Cardiac muscle cell (in vitro differentiated cells and primary cell): Measurements from ENCODE around the gene COL4A2. TPM values are rescaled to one million over a fixed set of nuclear protein-coding genes. Genes with fewer than 3 reads are reported as not detected.
A peak's percentile ranks its signal among the peaks of the same experiment; 100 is the strongest.

Source experiments
- DNase-seq, 2 donors: peaks; one replicate each; pipeline versions ENCODE4 v3.0.0 to v3.0.0-alpha.2; 2010 to 2017; ENCODE audit warnings: low read depth in 1 of 2, low spot score in 1 of 2
- H3K27ac ChIP-seq: fragments of 200-600 bp; sonication (generic); 2 replicates; pipeline ENCODE4 v1.5.1; 2016
- H3K27me3 ChIP-seq: fragments of 200-600 bp; sonication (generic); 2 replicates; pipeline ENCODE4 v1.6.0; 2016; ENCODE audit warnings: control low read depth
- H3K36me3 ChIP-seq: fragments of 200-600 bp; sonication (generic); 2 replicates; pipeline ENCODE4 v1.5.1; 2016; ENCODE audit warnings: control low read depth
- H3K4me1 ChIP-seq: fragments of 200-600 bp; sonication (generic); 2 replicates; pipeline ENCODE4 v1.8.1; 2017; ENCODE audit warnings: low read depth, mild to moderate bottlenecking, mixed run types
- H3K4me3 ChIP-seq: fragments of 200-600 bp; sonication (generic); 2 replicates; pipeline ENCODE4 v1.5.1; 2016; ENCODE audit warnings: mild to moderate bottlenecking
- H3K9me3 ChIP-seq: fragments of 200-600 bp; sonication (generic); 2 replicates; pipeline ENCODE4 v1.5.1; 2017; ENCODE audit warnings: low read depth, mild to moderate bottlenecking, control low read depth
- polyA plus RNA-seq: library from polyadenylated mRNA; unstranded; fragments of >200 nt; fragmentation: Nextera tagmentation; extraction: Ambion mirVana; gene quantifications from 2 replicates; pipeline ENCODE4 v1.2.1, GENCODE V29; 2016
- total RNA-seq: library from RNA; depleted of rRNA; stranded (reverse); fragments of >200 nt; gene quantifications from 2 replicates; pipeline ENCODE4 v1.2.3, GENCODE V29; 2016
- TF ChIP-seq, protein P1 (sequence below): IDR thresholded peaks from 2 replicates; pipeline ENCODE4 v1.5.1; 2012; ENCODE audit warnings: low read depth, mild to moderate bottlenecking, low read length

The COL4A2 gene
- total and polyA plus RNA-seq, 2 experiments from 2014 or later: 184 to 516 TPM

DNA sequence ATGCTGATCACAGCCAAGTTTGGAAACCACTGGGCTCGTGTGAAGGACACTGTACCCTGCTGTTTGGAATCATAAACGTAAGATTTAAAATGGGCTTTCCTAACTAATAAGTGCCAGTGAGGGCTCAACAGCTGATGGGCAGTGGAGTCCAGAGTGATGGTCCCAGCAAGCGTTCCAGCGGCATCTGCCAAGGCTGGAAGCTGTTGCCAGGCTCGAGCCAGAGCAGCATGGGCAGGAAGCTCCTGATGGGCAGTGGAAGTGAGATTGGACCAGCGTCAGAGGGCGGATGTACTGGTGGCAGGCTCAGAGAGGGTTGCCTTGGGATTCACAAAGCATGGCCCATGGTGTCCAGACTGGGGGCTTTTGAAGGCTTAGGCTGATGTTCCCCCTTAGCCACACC, 30.2 kb downstream of the COL4A2 start:
- Histone ChIP-seq H3K4me1 (peaks cover 30% of the 10 kb centered on the region), H3K4me3 (no peak overlapping the region), H3K36me3 (no peaks in the 10 kb centered on the region), H3K27ac (peak overlapping the region; percentile 82), H3K27me3 (no peaks in the 10 kb centered on the region), H3K9me3 (no peaks in the 10 kb centered on the region)
- DNase-seq: no peak
- TF ChIP-seq, protein P1, sequence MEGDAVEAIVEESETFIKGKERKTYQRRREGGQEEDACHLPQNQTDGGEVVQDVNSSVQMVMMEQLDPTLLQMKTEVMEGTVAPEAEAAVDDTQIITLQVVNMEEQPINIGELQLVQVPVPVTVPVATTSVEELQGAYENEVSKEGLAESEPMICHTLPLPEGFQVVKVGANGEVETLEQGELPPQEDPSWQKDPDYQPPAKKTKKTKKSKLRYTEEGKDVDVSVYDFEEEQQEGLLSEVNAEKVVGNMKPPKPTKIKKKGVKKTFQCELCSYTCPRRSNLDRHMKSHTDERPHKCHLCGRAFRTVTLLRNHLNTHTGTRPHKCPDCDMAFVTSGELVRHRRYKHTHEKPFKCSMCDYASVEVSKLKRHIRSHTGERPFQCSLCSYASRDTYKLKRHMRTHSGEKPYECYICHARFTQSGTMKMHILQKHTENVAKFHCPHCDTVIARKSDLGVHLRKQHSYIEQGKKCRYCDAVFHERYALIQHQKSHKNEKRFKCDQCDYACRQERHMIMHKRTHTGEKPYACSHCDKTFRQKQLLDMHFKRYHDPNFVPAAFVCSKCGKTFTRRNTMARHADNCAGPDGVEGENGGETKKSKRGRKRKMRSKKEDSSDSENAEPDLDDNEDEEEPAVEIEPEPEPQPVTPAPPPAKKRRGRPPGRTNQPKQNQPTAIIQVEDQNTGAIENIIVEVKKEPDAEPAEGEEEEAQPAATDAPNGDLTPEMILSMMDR: no peak

DNA sequence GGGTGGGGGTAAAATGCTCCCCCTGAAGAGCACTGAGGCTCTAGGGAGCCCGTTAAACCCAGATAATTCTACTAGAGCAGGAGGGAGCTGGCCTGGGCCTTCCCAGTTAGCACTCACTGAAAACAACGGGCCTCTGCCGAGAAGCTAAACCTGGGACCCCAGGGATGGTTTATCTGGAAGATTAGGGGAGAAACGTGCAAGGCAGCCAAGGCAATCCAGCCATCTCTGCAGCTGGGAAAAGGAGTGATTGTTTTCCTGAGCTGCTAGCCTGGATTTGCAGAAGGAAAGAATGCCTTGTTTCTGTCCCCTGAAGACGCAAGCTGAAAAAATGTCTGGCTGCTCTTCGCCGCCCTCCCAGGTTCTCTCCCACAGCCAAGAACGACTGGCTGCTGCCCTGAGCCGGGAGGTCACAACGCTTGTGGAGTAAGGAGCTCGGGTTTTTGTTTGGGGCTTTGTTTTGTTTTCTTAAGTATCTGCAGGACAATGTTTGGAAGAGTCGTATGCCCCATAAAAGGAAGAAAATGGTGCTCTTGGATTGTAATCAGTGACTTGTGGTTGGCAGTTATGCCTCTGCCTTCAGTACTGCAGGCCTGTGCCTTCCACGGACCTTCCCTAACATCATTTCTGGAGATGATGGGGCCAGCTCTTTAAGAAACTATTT, 31.5 kb downstream of the COL4A2 start:
- TF ChIP-seq, protein P1: no peak
- H3K36me3 ChIP-seq: no peaks in the 10 kb centered on the region
- no peak overlapping the region for H3K4me3 ChIP-seq
- H3K4me1 ChIP-seq: peaks cover 34% of the 10 kb centered on the region
- no peaks in the 10 kb centered on the region for H3K9me3 ChIP-seq
- no peaks in the 10 kb centered on the region for H3K27me3 ChIP-seq
- H3K27ac ChIP-seq: peak overlapping the region; percentile 82
- peak; percentile 15 to 91 for DNase-seq

DNA sequence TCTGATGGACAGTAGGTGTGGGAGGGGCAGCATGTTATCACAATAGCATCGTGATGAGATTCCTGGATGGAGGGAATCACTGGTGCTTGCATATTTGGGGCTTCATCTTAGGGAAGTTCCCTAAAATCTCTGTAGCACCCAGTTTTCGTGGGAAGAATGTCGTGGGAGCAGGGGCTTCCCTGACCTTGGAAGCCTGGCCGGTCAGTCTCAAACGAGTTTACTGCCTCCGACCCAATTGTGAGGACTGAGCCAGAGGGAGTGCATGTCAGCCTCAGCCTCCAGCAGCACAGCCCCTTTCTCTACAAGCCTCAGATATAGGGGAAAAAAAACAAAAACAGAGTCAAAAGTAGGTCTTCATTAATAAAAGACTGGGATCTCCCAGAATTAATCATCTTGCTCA, 32.2 kb downstream of the COL4A2 start:
- no peaks in the 10 kb centered on the region for H3K36me3 ChIP-seq
- H3K9me3 ChIP-seq: no peaks in the 10 kb centered on the region
- H3K27me3 ChIP-seq: no peaks in the 10 kb centered on the region
- no peak for DNase-seq
- peaks cover 34% of the 10 kb centered on the region for H3K4me1 ChIP-seq
- no peak overlapping the region for H3K4me3 ChIP-seq
- TF ChIP-seq, protein P1: no peak
- H3K27ac ChIP-seq: peak overlapping the region; percentile 82

DNA sequence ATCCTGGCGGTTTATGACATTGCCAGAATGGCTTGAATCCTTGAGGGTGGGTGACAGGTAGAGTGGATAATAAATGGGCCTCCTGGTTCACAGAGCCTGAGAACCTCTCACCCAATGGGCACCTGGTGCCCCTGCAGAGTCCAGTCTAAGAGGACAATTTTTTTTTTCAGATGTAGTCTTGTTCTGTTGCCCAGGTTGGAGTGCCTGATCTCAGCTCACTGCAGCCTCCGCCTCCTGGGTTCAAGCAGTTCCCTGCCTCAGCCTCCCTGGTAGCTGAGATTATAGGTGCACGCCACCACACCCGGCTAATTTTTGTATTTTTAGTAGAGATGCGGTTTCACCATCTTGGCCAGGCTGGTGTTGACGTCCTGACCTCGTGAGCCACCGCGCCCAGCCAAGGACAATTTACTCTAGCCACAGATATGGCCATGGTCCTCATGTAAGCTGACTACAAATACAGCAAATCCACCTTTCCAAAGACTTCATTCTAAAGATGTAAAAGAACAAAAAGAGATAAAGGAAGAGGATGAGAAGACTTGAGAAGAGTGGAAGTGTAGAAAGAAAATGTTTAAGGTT, 33.0 kb downstream of the COL4A2 start:
- Histone ChIP-seq H3K9me3 (no peaks in the 10 kb centered on the region), H3K27me3 (no peaks in the 10 kb centered on the region), H3K4me1 (peaks cover 34% of the 10 kb centered on the region), H3K36me3 (no peaks in the 10 kb centered on the region), H3K27ac (peak overlapping the region; percentile 78), H3K4me3 (no peak overlapping the region)
- DNase-seq: no peak
- TF ChIP-seq, protein P1: no peak

DNA sequence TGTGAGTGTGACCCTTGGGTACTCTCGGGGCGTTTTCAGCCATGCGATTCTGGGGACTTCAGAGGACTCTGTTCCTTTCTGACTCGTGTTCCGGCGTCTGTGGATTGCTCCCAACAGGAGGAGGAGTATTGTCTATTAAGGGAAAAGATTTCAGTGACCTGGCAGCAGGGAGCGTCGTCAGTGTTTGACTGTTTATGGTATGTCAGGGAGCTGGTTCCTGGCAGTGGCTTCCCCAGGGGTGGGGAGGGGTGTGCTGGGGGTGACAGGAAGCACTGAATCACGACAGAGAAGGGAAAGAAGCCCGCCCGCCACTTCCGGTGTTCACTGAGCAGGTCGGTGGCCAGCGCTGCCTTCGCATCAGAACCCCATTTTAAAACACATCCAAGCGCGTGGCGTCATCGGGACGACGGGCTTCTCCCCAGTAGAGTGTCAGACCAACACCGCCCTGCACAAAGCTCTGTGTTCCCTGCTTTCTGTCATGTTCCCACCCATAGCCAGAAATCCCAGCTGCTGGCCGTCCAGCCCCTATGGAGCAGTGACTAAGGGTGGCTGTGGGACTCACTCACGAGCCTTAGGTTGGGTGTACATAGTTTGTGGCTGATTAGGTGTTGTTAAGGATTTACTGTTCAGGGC, 33.8 kb downstream of the COL4A2 start:
- no peaks in the 10 kb centered on the region for H3K27me3 ChIP-seq
- DNase-seq: peak; percentile 28 to 85

More for the DNA sequence above, 33.8 kb downstream of the COL4A2 start:
- Histone ChIP-seq H3K9me3 (no peaks in the 10 kb centered on the region), H3K4me3 (no peak overlapping the region), H3K27ac (peak overlapping the region; percentile 78), H3K4me1 (peaks cover 34% of the 10 kb centered on the region), H3K36me3 (no peaks in the 10 kb centered on the region)
- TF ChIP-seq, protein P1: no peak
